GM18526 (cell line): Measurements from ENCODE around the gene LRRC46.

Experiments
- POLR2A ChIP-seq: IDR thresholded peaks from 3 replicates; pipeline ENCODE4 v1.6.1; 2011; ENCODE audit not compliant: insufficient read length; ENCODE audit errors: extremely low read depth

LRRC46 gene, protein sequence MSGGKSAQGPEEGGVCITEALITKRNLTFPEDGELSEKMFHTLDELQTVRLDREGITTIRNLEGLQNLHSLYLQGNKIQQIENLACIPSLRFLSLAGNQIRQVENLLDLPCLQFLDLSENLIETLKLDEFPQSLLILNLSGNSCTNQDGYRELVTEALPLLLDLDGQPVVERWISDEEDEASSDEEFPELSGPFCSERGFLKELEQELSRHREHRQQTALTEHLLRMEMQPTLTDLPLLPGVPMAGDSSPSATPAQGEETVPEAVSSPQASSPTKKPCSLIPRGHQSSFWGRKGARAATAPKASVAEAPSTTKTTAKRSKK

GRCh38 chr17:47831003-47831933 is at the start of gene LRRC46, which contains the start of gene MRPL10:
TSS of gene LRRC46 (plus strand) at chr17:47831670. CDS start at chr17:47831990, 320 bp downstream.
TSS of gene MRPL10 (minus strand) at chr17:47831541. CDS start at chr17:47831511, 30 bp downstream.
- TF ChIP-seq POLR2A: peak; percentile 97

DNA sequence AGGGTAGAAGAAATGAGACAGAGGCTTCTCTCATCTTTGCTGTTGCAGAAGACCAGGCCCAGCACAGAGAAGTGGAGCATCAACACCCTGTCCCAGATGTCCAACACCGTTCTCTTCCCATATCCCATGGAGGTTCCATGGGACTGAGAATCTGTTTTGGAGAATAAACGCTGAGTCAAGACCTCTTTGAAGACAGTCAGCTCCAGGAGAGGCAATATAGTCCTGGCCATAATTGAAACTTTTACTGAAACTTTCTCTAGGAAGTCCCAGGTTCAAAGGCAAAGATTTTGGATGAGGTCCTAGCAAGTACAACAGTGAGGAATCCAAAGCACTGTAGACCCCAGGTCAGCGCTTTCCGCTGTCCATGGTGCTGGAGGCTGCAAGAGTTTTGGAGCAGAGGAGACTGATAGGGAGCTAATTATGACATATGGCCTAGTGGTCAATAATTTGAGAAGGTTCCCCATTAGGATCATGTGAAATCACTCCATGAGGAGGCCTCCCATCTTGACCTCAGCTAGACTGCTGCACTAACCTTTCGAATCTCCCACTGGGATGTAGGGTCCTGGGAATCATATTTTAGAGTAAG is 45.8 kb upstream of the LRRC46 start:
- TF ChIP-seq POLR2A: no peak

DNA sequence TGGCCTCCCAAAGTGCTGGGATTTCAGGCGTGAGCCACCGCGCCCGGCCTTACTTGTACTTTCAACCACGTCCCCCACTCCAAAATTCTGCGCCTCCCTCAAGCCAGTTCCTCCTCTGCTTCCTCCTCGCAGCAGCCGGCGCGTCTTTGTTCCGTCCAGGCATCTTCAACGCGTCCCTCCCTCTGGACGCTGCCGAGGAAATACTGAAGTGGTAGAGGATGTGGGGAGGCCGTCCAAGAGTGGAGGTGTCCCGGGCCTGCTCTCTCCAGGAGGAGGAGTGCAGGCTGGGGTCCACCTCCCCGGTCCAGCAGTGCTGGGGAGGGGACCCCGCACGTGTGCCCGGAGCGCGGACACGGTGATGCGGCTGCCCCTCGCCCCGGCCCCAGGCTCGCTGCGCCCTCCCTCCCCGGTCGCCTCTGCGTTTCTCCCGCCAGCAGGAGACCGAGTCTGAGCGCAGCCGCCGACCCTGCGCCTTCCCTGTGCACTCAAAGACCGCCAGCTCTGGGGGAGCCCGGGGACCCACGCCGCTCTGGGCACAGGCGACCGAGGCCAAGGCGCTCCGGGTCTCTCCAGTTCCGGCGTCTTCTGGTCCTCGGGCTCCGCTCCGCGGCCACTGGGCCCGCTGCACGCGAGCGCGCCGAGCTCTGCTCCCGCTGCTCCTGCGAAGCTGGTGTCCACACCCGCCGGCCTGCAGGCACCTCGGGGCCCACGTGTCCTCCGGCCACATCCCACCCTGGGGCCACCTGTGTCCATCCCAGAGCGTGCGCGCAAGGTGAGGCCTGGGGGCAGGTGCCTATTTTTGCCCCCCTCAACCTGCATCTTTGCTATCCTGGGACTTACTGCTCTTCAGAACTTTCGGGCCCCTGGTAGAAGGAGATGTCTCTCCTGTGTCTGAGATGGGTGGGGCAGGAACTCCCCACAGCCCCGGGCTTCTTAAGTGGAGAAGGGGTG is 41.6 kb upstream of the LRRC46 start:
- TF ChIP-seq POLR2A: no peak

DNA sequence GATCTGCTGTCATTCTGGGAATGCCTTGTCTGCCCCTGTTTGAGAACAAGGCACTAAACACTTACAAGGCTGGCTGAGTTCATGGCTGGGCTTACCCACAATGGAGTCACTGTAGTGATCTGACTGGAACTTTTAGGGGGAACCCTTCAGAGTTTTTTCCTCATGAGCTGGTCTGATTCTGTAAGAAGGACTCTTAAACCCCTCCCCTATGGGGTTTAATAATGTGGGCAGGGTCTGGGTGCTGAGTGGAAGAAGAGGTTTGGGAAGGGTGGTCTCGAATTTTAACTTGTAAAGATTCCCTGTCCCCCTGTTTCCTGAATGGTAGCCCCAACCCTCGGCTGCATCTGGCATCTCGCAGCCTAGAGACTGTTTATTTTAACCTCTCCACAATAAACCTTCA is 40.4 kb upstream of the LRRC46 start:
- TF ChIP-seq POLR2A: no peak

GRCh38 chr17:47792457-47792856 is 39.0 kb upstream of the LRRC46 start:
- no peak for TF ChIP-seq POLR2A

- no peak for TF ChIP-seq POLR2A
Observed at GRCh38 chr17:47792979-47793378, 38.5 kb upstream of the LRRC46 start.

DNA sequence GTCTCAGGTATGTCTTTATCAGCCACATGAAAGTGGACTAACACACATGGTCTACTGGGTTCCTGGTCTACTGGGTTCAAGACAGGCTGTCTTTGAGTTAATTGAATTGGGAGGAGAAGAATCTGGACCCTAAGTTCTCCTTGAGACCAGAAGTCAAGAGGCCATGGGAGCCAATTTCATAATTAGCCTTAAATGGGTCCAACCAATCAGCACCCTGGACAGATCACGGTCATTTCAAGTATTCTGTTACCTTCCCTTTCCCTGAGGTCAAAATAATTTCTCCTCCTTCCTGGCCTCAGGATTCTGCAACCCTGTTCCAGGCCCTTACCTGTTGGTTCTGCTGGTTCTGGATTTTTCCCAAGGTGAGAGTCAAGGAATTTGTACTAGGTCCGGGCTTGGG is 33.7 kb upstream of the LRRC46 start:
- no peak for TF ChIP-seq POLR2A

GRCh38 chr17:47800686-47801085 is 30.8 kb upstream of the LRRC46 start:
- TF ChIP-seq POLR2A: no peak

DNA sequence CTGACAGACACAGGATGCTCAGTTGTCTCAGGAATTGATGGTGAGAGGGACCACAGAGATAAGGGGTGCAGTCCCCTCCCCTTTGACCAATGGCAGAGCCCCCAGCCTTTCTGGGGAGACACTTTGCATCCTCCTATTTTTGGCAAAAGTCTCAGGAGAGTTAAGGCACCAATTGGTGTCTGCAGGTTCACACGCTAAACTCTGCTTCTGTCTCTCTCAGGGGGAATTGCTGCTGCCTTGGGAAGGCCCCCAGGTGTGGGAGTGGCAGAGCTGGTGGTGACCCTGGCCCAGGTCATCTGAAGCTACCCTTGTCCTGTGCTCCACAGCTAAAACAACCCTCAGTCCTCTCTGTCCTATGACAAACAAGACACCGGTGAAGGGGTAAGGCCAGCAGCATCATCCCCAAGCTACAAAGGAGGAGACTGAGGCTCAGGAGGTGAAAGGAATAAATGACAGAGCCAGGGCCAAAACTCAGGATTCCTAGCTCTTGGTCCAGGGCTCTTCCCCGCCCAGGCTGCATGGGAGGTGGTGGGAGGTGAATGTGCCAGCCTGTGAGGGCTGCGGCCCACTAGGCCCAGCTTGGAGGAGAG is 30.2 kb upstream of the LRRC46 start:
- no peak for TF ChIP-seq POLR2A

DNA sequence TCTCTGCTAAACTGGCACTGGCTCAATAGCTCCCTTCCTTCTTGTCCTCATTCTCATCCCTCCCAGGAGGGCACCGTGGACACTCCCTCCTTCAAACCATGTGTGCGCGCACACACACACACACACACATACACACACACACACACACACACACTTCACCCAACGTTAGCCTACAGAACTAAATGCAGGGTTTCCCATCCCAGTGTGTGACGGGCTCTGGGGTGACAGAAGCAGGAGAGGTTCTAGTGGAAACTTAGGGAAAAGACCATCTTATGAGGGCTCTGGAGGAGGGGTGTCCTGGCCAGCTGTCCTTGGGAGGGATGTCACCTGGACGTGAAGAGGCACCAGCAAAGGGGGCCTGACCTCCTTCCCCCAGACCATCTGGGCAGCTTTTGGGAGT is 29.6 kb upstream of the LRRC46 start:
- no peak for TF ChIP-seq POLR2A

GRCh38 chr17:47802341-47803022 is 29.0 kb upstream of the LRRC46 start:
- TF ChIP-seq POLR2A: no peak

GRCh38 chr17:47803201-47803600 is 28.3 kb upstream of the LRRC46 start:
- no peak for TF ChIP-seq POLR2A

DNA sequence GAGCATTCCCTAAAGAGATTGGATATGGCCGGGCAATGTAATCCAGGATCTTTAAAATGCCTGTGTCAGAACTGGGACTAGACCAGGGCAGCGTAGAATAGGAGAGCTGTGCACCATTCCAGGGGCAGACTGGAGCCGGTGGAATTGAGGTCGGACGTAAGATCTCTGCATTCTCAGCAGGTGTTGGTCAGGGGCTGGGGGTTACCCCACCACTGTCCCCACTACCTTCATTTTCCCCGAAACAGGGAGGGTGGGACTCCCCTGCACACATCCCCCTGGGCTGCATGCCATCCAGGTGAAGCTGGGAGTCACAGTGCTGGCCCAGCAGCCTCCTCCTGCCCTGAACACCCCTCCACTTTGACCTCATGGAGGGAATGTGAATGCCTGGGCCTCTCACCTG is 27.7 kb upstream of the LRRC46 start:
- no peak for TF ChIP-seq POLR2A

GRCh38 chr17:47804461-47804860 is 27.0 kb upstream of the LRRC46 start:
- TF ChIP-seq POLR2A: no peak
